ENCODE results near the gene METTL4. TPM values are rescaled to one million over a fixed set of nuclear protein-coding genes. Genes with fewer than 3 reads are reported as not detected.

METTL4 gene
- total RNA-seq, 1 donor = 10.5 TPM

DNA sequence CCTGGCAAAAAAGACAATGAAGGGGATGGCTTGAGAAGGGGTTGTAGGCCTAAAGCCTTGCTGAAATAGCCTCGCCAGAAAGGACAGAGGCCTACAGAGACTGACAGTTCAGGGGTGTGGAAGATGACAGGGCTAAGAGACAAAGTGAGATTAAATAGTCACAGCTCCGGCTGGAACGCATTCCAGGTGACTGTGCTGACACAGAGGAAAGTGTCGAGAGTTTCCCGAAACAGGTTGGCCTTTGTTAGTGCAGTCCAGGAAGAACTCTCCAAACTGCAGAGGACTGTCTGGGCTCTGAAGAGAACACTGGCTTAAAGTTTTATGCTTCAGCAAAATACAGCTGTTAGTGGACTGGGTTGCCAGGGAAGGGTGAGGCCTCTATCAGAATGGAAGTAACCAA is 52.8 kb downstream of the METTL4 start:
- Histone ChIP-seq H3K27me3 (ENCODE audit: insufficient read depth, low read length) (no peaks in the 10 kb centered on the region), H3K9me3 (ENCODE audit: low read depth, low read length) (no peaks in the 10 kb centered on the region), H3K4me1 (ENCODE audit: insufficient read depth, low read length) (peaks cover 21% of the 10 kb centered on the region), H3K4me2 (ENCODE audit: insufficient read depth, low read length) (no peak overlapping the region), H3K4me3 (ENCODE audit: insufficient read depth, low read length) (no peak overlapping the region), H3K36me3 (ENCODE audit: insufficient read depth, low read length) (no peaks in the 10 kb centered on the region), H4K20me1 (ENCODE audit: insufficient read depth, low read length) (no peaks in the 10 kb centered on the region), H2AFZ (ENCODE audit: low read length) (no peak overlapping the region), H3K79me2 (ENCODE audit: insufficient read depth, low read length) (no peaks in the 10 kb centered on the region), H3K27ac (ENCODE audit: low read depth, low read length) (no peak overlapping the region)
- DNase-seq (ENCODE audit: insufficient read length, low spot score, missing footprints) = no peak
- TF ChIP-seq, protein P1, sequence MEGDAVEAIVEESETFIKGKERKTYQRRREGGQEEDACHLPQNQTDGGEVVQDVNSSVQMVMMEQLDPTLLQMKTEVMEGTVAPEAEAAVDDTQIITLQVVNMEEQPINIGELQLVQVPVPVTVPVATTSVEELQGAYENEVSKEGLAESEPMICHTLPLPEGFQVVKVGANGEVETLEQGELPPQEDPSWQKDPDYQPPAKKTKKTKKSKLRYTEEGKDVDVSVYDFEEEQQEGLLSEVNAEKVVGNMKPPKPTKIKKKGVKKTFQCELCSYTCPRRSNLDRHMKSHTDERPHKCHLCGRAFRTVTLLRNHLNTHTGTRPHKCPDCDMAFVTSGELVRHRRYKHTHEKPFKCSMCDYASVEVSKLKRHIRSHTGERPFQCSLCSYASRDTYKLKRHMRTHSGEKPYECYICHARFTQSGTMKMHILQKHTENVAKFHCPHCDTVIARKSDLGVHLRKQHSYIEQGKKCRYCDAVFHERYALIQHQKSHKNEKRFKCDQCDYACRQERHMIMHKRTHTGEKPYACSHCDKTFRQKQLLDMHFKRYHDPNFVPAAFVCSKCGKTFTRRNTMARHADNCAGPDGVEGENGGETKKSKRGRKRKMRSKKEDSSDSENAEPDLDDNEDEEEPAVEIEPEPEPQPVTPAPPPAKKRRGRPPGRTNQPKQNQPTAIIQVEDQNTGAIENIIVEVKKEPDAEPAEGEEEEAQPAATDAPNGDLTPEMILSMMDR (IDR thresholded peaks at IDR 0.05; ENCODE audit: extremely low read depth, low read depth, low read length) = no peak

DNA sequence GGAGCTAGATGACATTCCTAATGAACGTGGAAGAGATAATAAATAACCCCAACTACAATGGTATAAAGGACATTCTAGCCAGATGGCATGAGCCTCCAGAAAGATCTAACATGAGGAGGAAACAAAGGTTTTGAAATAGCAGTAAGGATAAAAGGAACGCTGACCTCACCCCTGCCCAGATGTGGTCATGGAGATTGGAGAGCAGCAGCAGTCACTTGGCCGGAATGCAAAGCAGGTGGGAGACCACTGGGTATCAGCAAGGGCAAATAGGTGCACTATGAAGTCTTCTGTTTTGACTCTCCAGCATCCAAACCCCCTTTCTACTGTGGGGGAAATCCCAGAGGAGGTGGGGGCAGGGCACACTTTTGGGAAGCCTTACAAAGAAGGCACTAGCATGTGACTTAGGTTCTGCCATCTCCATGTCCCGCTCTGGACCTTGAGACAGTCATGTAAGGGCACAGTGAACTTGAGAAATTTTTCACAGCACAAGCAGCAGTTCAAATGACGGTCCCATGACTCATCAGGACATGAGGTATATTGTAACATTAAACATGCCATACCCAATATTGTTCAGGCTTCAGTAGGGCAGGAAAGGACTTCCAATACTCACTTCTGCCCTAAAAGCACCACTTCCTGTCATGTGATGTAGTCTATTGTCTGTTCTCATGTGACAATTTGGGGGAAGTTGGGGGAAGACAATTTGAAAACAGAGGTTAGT is 55.2 kb downstream of the METTL4 start:
- Histone ChIP-seq H2AFZ (ENCODE audit: low read length) (peak overlapping the region; percentile 28), H3K4me3 (ENCODE audit: insufficient read depth, low read length) (peak overlapping the region; percentile 5), H3K36me3 (ENCODE audit: insufficient read depth, low read length) (no peaks in the 10 kb centered on the region), H3K4me1 (ENCODE audit: insufficient read depth, low read length) (peaks cover 21% of the 10 kb centered on the region), H4K20me1 (ENCODE audit: insufficient read depth, low read length) (no peaks in the 10 kb centered on the region), H3K4me2 (ENCODE audit: insufficient read depth, low read length) (peak overlapping the region; percentile 55), H3K9me3 (ENCODE audit: low read depth, low read length) (no peaks in the 10 kb centered on the region), H3K27ac (ENCODE audit: low read depth, low read length) (peak overlapping the region; percentile 93), H3K79me2 (ENCODE audit: insufficient read depth, low read length) (no peaks in the 10 kb centered on the region), H3K27me3 (ENCODE audit: insufficient read depth, low read length) (no peaks in the 10 kb centered on the region)
- TF ChIP-seq, protein P1 (IDR thresholded peaks at IDR 0.05; ENCODE audit: extremely low read depth, low read depth, low read length) = no peak
- peak; percentile 60 for DNase-seq (ENCODE audit: insufficient read length, low spot score, missing footprints)

DNA sequence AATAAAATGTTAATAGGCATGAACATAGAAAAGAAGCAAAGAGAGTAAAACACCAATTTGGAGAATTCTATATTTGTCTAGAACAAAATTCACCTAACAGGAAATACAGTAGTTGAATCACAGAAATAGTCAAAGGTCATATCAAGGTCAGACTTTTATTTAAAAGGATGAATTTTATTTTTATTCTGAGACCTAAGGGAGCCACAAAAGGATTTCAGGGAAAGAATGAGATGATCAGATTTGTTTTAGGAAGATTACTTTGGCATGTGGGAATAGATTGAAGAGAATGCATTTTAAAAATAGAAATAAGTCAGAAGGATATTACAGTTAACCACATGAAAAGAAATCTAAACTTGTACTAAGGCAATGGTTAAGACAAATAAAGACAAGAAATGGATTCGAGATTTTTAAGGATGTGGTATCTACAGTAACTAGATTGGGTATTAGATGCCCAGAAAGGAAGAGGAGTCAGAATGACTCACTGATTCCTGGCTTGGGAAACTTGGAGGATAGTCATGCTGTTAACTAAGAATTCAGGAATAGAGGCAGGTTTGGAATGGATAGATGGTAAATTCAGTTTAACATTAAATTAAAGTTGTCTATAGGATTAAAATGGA is 56.0 kb downstream of the METTL4 start:
- TF ChIP-seq, protein P1 (IDR thresholded peaks at IDR 0.05; ENCODE audit: extremely low read depth, low read depth, low read length) = no peak
- H3K4me3 ChIP-seq (ENCODE audit: insufficient read depth, low read length) = no peak overlapping the region

DNA sequence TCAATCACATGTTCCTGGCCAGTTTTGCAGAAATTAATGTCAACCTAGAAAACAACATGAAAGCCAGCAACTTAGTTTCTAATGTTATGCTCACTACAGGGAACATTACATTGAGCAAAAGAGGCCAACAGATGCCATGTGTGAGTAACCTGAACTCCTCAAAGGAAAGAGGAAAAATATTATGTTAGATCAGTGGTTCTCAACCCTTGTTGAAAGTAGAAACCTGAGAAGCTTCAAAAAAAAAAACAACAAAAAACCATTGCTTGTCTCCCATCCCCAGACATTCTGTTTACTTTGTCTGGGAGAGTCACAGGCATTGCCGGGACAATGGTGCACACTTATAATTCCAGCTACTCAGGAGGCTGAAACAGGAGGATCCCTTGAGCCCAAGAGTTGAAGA is 57.7 kb downstream of the METTL4 start:
- Histone ChIP-seq H3K9me3 (ENCODE audit: low read depth, low read length) (no peaks in the 10 kb centered on the region), H3K27ac (ENCODE audit: low read depth, low read length) (no peak overlapping the region), H3K4me3 (ENCODE audit: insufficient read depth, low read length) (no peak overlapping the region), H2AFZ (ENCODE audit: low read length) (no peak overlapping the region), H4K20me1 (ENCODE audit: insufficient read depth, low read length) (no peaks in the 10 kb centered on the region), H3K36me3 (ENCODE audit: insufficient read depth, low read length) (no peaks in the 10 kb centered on the region), H3K27me3 (ENCODE audit: insufficient read depth, low read length) (no peaks in the 10 kb centered on the region), H3K4me1 (ENCODE audit: insufficient read depth, low read length) (peaks cover 21% of the 10 kb centered on the region), H3K4me2 (ENCODE audit: insufficient read depth, low read length) (no peak overlapping the region), H3K79me2 (ENCODE audit: insufficient read depth, low read length) (no peaks in the 10 kb centered on the region)
- peak; percentile 19 for DNase-seq (ENCODE audit: insufficient read length, low spot score, missing footprints)
- TF ChIP-seq, protein P1 (IDR thresholded peaks at IDR 0.05; ENCODE audit: extremely low read depth, low read depth, low read length) = no peak

More for the DNA sequence above, 56.0 kb downstream of the METTL4 start:
- H3K4me1 ChIP-seq (ENCODE audit: insufficient read depth, low read length) = peaks cover 21% of the 10 kb centered on the region
- no peaks in the 10 kb centered on the region for H4K20me1 ChIP-seq (ENCODE audit: insufficient read depth, low read length)
- peak; percentile 79 for DNase-seq (ENCODE audit: insufficient read length, low spot score, missing footprints)
- H3K27me3 ChIP-seq (ENCODE audit: insufficient read depth, low read length) = no peaks in the 10 kb centered on the region
- H3K36me3 ChIP-seq (ENCODE audit: insufficient read depth, low read length) = no peaks in the 10 kb centered on the region
- peak overlapping the region; percentile 93 for H3K27ac ChIP-seq (ENCODE audit: low read depth, low read length)
- H3K79me2 ChIP-seq (ENCODE audit: insufficient read depth, low read length) = no peaks in the 10 kb centered on the region
- H3K9me3 ChIP-seq (ENCODE audit: low read depth, low read length) = no peaks in the 10 kb centered on the region
- H3K4me2 ChIP-seq (ENCODE audit: insufficient read depth, low read length) = peak overlapping the region; percentile 55
- no peak overlapping the region for H2AFZ ChIP-seq (ENCODE audit: low read length)

Data from osteoblast (primary cell).